ENCODE data around the gene DOCK2. TPM values are rescaled to one million over a fixed set of nuclear protein-coding genes. Genes with fewer than 3 reads are reported as not detected.

Gene DOCK2
- total RNA-seq, 1 experiment from 2014 or later: not detected

DNA sequence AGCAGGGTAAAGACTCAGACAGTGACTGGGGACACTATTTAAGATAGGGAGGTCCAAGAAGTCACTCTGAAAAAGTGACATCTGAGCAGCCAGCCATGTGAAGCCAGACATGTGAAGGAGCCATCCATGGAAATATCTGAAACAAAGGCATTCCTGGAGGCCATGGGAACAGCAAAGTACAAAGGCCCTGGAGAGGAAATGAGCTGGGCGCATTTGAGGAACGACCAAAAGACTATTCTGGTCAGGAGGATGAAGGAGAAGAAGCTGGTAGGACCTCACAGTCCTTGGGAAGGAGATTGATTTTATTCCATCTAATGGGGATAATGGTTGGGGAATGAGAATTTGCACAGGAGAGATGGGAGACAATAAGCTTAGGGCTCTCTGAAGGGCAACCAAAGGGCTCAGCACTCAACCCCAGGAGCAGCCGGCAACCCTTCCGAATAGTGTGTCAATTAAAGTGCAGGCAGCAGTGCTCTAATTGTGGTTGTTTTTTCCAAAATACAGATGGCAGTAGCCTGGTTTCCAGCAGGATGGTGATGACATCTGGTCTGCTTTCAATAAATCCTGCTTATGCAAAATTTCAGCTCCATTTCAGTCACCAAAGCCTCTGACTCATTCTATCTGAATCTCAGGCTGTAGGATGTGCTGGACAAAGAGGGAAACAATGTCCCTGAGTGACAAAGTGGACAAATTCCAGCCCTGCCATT lies 495.3 kb downstream of the DOCK2 start:
- intact Hi-C loops (cut with micrococcal nuclease; ENCODE audit: unreplicated experiment): no loop called here
- DNase-seq: no peak
- H3K4me1 Mint-ChIP-seq (ENCODE audit: low read depth, unreplicated experiment): peaks cover 33% of the 10 kb centered on the region
- H3K27ac Mint-ChIP-seq (ENCODE audit: unreplicated experiment): no peak overlapping the region
- H3K36me3 Mint-ChIP-seq (ENCODE audit: insufficient read depth, unreplicated experiment): no peaks in the 10 kb centered on the region
- no TSS peak for BruUV-seq (replicated peaks)
- CTCF ChIA-PET: no interaction called here
- TF ChIP-seq, protein P1, sequence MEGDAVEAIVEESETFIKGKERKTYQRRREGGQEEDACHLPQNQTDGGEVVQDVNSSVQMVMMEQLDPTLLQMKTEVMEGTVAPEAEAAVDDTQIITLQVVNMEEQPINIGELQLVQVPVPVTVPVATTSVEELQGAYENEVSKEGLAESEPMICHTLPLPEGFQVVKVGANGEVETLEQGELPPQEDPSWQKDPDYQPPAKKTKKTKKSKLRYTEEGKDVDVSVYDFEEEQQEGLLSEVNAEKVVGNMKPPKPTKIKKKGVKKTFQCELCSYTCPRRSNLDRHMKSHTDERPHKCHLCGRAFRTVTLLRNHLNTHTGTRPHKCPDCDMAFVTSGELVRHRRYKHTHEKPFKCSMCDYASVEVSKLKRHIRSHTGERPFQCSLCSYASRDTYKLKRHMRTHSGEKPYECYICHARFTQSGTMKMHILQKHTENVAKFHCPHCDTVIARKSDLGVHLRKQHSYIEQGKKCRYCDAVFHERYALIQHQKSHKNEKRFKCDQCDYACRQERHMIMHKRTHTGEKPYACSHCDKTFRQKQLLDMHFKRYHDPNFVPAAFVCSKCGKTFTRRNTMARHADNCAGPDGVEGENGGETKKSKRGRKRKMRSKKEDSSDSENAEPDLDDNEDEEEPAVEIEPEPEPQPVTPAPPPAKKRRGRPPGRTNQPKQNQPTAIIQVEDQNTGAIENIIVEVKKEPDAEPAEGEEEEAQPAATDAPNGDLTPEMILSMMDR (IDR thresholded peaks at IDR 0.05; ENCODE audit: unreplicated experiment): no peak
- H3K9me3 Mint-ChIP-seq (ENCODE audit: low read depth, unreplicated experiment): no peaks in the 10 kb centered on the region
- no peaks in the 10 kb centered on the region for H3K27me3 Mint-ChIP-seq (ENCODE audit: unreplicated experiment)
- no peak overlapping the region for H3K4me3 Mint-ChIP-seq (ENCODE audit: low read depth, unreplicated experiment)

Small RNA genes lying within 50 kb of the gene (microRNA-seq; reads per million reads assigned to microRNA genes)
- not detected for gene MIR378E

Other genes with a start within 250 kb of the DOCK2 start
- gene SPDL1, start 53.5 kb upstream of the DOCK2 start, total RNA-seq (2022): 41.7 and 45.8 TPM in 2 replicates

All from Calu3 (cell line).